A549 (cell line): ENCODE data around the gene MESP1. TPM values are rescaled to one million over a fixed set of nuclear protein-coding genes. Genes with fewer than 3 reads are reported as not detected.
"Not testable (repeated sequence)": the region's sequence is repeated elsewhere in the genome, so short reads cannot be mapped to it uniquely, and the experiment has no call there.

Experiments
- ATAC-seq, 2 experiments: fragments of 200-7000 bp in 1 of 2; fragments of >200 bp in 1 of 2; cut with Nextera tagmentation in 1 of 2; cut with Tn5 transposase in 1 of 2; 3 replicates each; pipeline versions ENCODE4 v1.8.0 to v1.9.1; 2018 to 2020; ENCODE audit warnings: mild to moderate bottlenecking in 1 of 2, moderate library complexity in 1 of 2
- CTCF ChIA-PET: fragments of 300-600 bp; sonication (Branson Sonifier 250); formaldehyde crosslinking; extraction: SDS; loops from one replicate; lab custom pipeline; 2021; ENCODE audit warnings: antibody characterized with exemption, inconsistent platforms; lab: Yijun Ruan, JAX
- POLR2A ChIA-PET: fragments of 350-600 bp; formaldehyde crosslinking; extraction: SDS; loops from one replicate; lab custom pipeline; 2021; ENCODE audit warnings: antibody characterized with exemption, inconsistent platforms; lab: Yijun Ruan, JAX
- DNase-seq, 2 experiments: peaks; one replicate each; pipeline versions ENCODE4 v3.0.0 to v3.0.0-alpha.2; 2011 to 2016; ENCODE audit warnings: low read depth in 1 of 2, low spot score in 1 of 2
- FAIRE-seq: peaks from 2 replicates; lab custom pipeline; 2011; peaks lifted over from hg19 to GRCh38; lab: Jason Lieb, UNC
- H3K27ac ChIP-seq, 2 experiments: fragments of >200 bp; sonication (Bioruptor Twin); formaldehyde crosslinking; 3 replicates each; pipeline ENCODE4 v1.5.1; 2016 to 2017
- H3K4me1 ChIP-seq: fragments of >200 bp; sonication (Bioruptor Twin); formaldehyde crosslinking; 3 replicates; pipeline ENCODE4 v1.6.1; 2016
- H3K4me2 ChIP-seq: fragments of >200 bp; sonication (Bioruptor Twin); formaldehyde crosslinking; 3 replicates; pipeline ENCODE4 v1.6.1; 2016
- H3K4me3 ChIP-seq: fragments of >200 bp; sonication (Bioruptor Twin); formaldehyde crosslinking; 3 replicates; pipeline ENCODE4 v1.5.1; 2016
- H3K9me3 ChIP-seq: fragments of >200 bp; sonication (Bioruptor Twin); formaldehyde crosslinking; 3 replicates; pipeline ENCODE4 v1.6.1; 2016
- CEBPB ChIP-seq, 2 experiments: fragments of >200 bp in 1 of 2; sonication (Bioruptor Twin) in 1 of 2; formaldehyde crosslinking in 1 of 2; IDR thresholded peaks; 2 replicates each; pipeline ENCODE4 v1.6.1; 2012 to 2016
- CHD2 ChIP-seq: fragments of 150-350 bp; IDR thresholded peaks from 2 replicates; pipeline ENCODE4 v1.6.1; 2014; ENCODE audit warnings: low read length; ENCODE audit not compliant: partially characterized antibody
- EP300 ChIP-seq, 2 experiments: fragments of >200 bp; sonication (Bioruptor Twin); formaldehyde crosslinking; IDR thresholded peaks; 2 replicates in 1 of 2; 3 replicates in 1 of 2; pipeline ENCODE4 v1.6.1; 2016 to 2017
- ESRRA ChIP-seq: fragments of 150-350 bp; IDR thresholded peaks from 2 replicates; pipeline ENCODE4 v1.6.1; 2014; ENCODE audit warnings: mild to moderate bottlenecking, low read length, borderline replicate concordance
- GATA3 ChIP-seq: IDR thresholded peaks from 2 replicates; pipeline ENCODE4 v1.6.1; 2012; ENCODE audit warnings: borderline replicate concordance
- HES2 ChIP-seq: fragments of >200 bp; sonication (Bioruptor Twin); formaldehyde crosslinking; IDR thresholded peaks from 2 replicates; pipeline ENCODE4 v1.6.1; 2016
- HMGXB4 ChIP-seq: fragments of 250-450 bp; sonication (Bioruptor Pico); IDR thresholded peaks from 2 replicates; pipeline ENCODE4 v1.5.0; 2021; ENCODE audit warnings: mild to moderate bottlenecking, moderate library complexity, borderline replicate concordance
- JUNB ChIP-seq: fragments of >200 bp; sonication (Bioruptor Twin); formaldehyde crosslinking; IDR thresholded peaks from 2 replicates; pipeline ENCODE4 v1.6.1; 2016
- NR3C1 ChIP-seq: fragments of >200 bp; sonication (Bioruptor Twin); formaldehyde crosslinking; IDR thresholded peaks from 3 replicates; pipeline ENCODE4 v1.6.1; 2017
- RAD21 ChIP-seq, 2 experiments: fragments of >200 bp in 1 of 2; sonication (Bioruptor Twin) in 1 of 2; formaldehyde crosslinking in 1 of 2; IDR thresholded peaks in 1 of 2; conservative IDR thresholded peaks in 1 of 2; 2 replicates in 1 of 2; 3 replicates in 1 of 2; pipeline ENCODE4 v1.6.1; 2012 to 2018; ENCODE audit warnings: inconsistent platforms in 1 of 2
- RFX5 ChIP-seq: fragments of 450-650 bp; IDR thresholded peaks from 2 replicates; pipeline ENCODE4 v1.7.1; 2014; ENCODE audit warnings: antibody characterized with exemption, mild to moderate bottlenecking, moderate library complexity
- RNF2 ChIP-seq: fragments of 200-600 bp; sonication (generic); IDR thresholded peaks from 2 replicates; pipeline ENCODE4 v1.6.1; 2016; ENCODE audit warnings: low read depth, mild to moderate bottlenecking, antibody characterized with exemption, moderate library complexity, borderline replicate concordance
- SREBF2 ChIP-seq: fragments of 450-650 bp; IDR thresholded peaks from 2 replicates; pipeline ENCODE4 v1.6.1; 2014; ENCODE audit warnings: mild to moderate bottlenecking, moderate library complexity
- TFCP2L1 ChIP-seq: fragments of 250-450 bp; sonication (Bioruptor Pico); IDR thresholded peaks from 2 replicates; pipeline ENCODE4 v1.5.0; 2021; ENCODE audit warnings: mild to moderate bottlenecking
- ZC3H11A ChIP-seq: fragments of 450-650 bp; IDR thresholded peaks from 2 replicates; pipeline ENCODE4 v1.6.1; 2014; ENCODE audit warnings: antibody characterized with exemption, mild to moderate bottlenecking
- ZNF302 ChIP-seq: fragments of 250-450 bp; sonication (Bioruptor Pico); IDR thresholded peaks from 2 replicates; pipeline ENCODE4 v1.9.0; 2021; ENCODE audit warnings: inconsistent platforms, mild to moderate bottlenecking, moderate library complexity
- WGBS: methylation state at CpG from one replicate; pipeline ENCODE4 v1.1.6; 2017; ENCODE audit errors: missing lambda C conversion rate; 5-methylcytosine and 5-hydroxymethylcytosine counted together
- polyA plus RNA-seq, 4 experiments: library from polyadenylated mRNA; depleted of rRNA in 3 of 4; stranded (reverse); fragments of >200 nt; fragmentation: RNase III in 1 of 4; extraction: RNeasy Plus Mini Kit Qiagen cat#74134 plus additional on column Dnase treatment in 1 of 4; gene quantifications; 2 replicates in 3 of 4; 3 replicates in 1 of 4; pipeline ENCODE4 v1.2.3, GENCODE V29; 2011 to 2017

The MESP1 gene
- polyA plus RNA-seq, 2 of the 4 experiments (the other 2 are of a cell fraction) = 1.2 to 2.7 TPM

- TF ChIP-seq ESRRA (no peak), CHD2 (no peak), HES2 (no peak), NR3C1 (no peak)
- no peak overlapping the region for H3K4me3 ChIP-seq
- no peak overlapping the region for H3K27ac ChIP-seq
- H3K4me2 ChIP-seq = no peak overlapping the region
- DNase-seq (no peak), ATAC-seq (no peak), FAIRE-seq (no peak)
- ChIA-PET POLR2A (no interaction called here), CTCF (interaction anchor here (0.6 to 6.6 kb wide), 10 partner anchors 9 to 404 kb away, joined by 3 to 39 read pairs (median 4); partner anchors contain the start of gene MESP1)
- 92% methylated on average over 16 of the region's 16 CpGs for WGBS
- peaks cover 22% of the 10 kb centered on the region for H3K9me3 ChIP-seq
- H3K4me1 ChIP-seq = peaks cover 21% of the 10 kb centered on the region
Measured at GRCh38 chr15:89790661-89791060, 39.6 kb upstream of the MESP1 start.

- ChIA-PET CTCF (interaction anchor here (0.7 to 6.6 kb wide), 7 partner anchors 8 to 85 kb away, joined by 3 to 39 read pairs (median 4); no protein-coding TSS in a partner anchor), POLR2A (no interaction called here)
- Histone ChIP-seq H3K4me2 (no peak overlapping the region), H3K9me3 (peaks cover 22% of the 10 kb centered on the region), H3K4me1 (peaks cover 21% of the 10 kb centered on the region), H3K27ac (no peak overlapping the region), H3K4me3 (no peak overlapping the region)
- FAIRE-seq = no peak
- no peak for DNase-seq
- TF ChIP-seq ZC3H11A (no peak), ZNF302 (no peak), RAD21 (conservative IDR thresholded peaks at IDR 0.05 in 1 of 2, IDR thresholded peaks at IDR 0.05 in 1 of 2) (no peak), JUNB (no peak), GATA3 (no peak), RFX5 (no peak), RNF2 (no peak), CEBPB (IDR thresholded peaks at IDR 0.05) (no peak), EP300 (IDR thresholded peaks at IDR 0.05) (no peak), SREBF2 (no peak)
- WGBS = 86% methylated on average over 10 of the region's 10 CpGs
- ATAC-seq = no peak
Measured at GRCh38 chr15:89790206-89790605, 39.2 kb upstream of the MESP1 start.

- H3K27ac ChIP-seq, DNase-seq, FAIRE-seq, POLR2A ChIA-PET, H3K4me3 ChIP-seq, H3K4me2 ChIP-seq, ATAC-seq: not testable (repeated sequence)
- CTCF ChIA-PET = interaction anchor here (0.6 to 1.6 kb wide), 9 partner anchors 10 to 86 kb away, joined by 3 to 8 read pairs (median 4); no protein-coding TSS in a partner anchor
- H3K9me3 ChIP-seq = peaks cover 22% of the 10 kb centered on the region
- H3K4me1 ChIP-seq = peaks cover 20% of the 10 kb centered on the region
- 87% methylated on average over 4 of the region's 4 CpGs for WGBS
- peak; percentile 63 for TF ChIP-seq ZC3H11A
Measured at GRCh38 chr15:89788585-89788984, 37.5 kb upstream of the MESP1 start.

- H3K4me3 ChIP-seq = no peak overlapping the region
- ATAC-seq = no peak
- H3K4me1 ChIP-seq = peaks cover 20% of the 10 kb centered on the region
- 84% methylated on average over 3 of the region's 3 CpGs for WGBS
- no peak for DNase-seq
- H3K4me2 ChIP-seq = no peak overlapping the region
- peak; percentile 43 for FAIRE-seq
- ChIA-PET POLR2A (no interaction called here), CTCF (interaction anchor here (0.6 to 1.6 kb wide), 6 partner anchors 9 to 87 kb away, joined by 3 to 8 read pairs (median 4); no protein-coding TSS in a partner anchor)
- peaks cover 22% of the 10 kb centered on the region for H3K9me3 ChIP-seq
- TF ChIP-seq RFX5 (no peak), ESRRA (no peak), GATA3 (no peak), HMGXB4 (no peak), TFCP2L1 (no peak)
- TF ChIP-seq, all 56 proteins: peak for 0
- no peak overlapping the region for H3K27ac ChIP-seq
Measured at GRCh38 chr15:89787944-89788343, 36.9 kb upstream of the MESP1 start.
